GM23248 (cell line): ENCODE measurements around the gene LDLRAD3. TPM values are rescaled to one million over a fixed set of nuclear protein-coding genes. Genes with fewer than 3 reads are reported as not detected.

Source experiments
- DNase-seq: peaks from one replicate; pipeline ENCODE4 v3.0.0-alpha.2; 2015
- H2AFZ ChIP-seq: fragments of 200-600 bp; sonication (generic); 2 replicates; pipeline ENCODE4 v1.6.1; 2016; ENCODE audit warnings: antibody characterized with exemption
- H3F3A ChIP-seq: fragments of 200-600 bp; sonication (generic); 2 replicates; pipeline ENCODE4 v1.6.1; 2016; ENCODE audit warnings: mild to moderate bottlenecking, antibody characterized with exemption, mixed run types; ENCODE audit not compliant: insufficient read depth
- H3K27ac ChIP-seq: fragments of 200-600 bp; sonication (generic); 2 replicates; pipeline ENCODE4 v1.5.1; 2016; ENCODE audit warnings: mild to moderate bottlenecking
- H3K27me3 ChIP-seq: fragments of 200-600 bp; sonication (generic); replicated peaks from 2 replicates; pipeline ENCODE4 v1.6.1; 2016; ENCODE audit warnings: mild to moderate bottlenecking; ENCODE audit not compliant: insufficient read depth
- H3K36me3 ChIP-seq: fragments of 200-600 bp; sonication (generic); 2 replicates; pipeline ENCODE4 v1.6.1; 2016; ENCODE audit warnings: low read depth, mild to moderate bottlenecking
- H3K4me1 ChIP-seq: fragments of 200-600 bp; sonication (generic); 2 replicates; pipeline ENCODE4 v1.6.1; 2016; ENCODE audit warnings: mild to moderate bottlenecking; ENCODE audit not compliant: insufficient read depth
- H3K4me2 ChIP-seq: fragments of 200-600 bp; sonication (generic); one replicate; pipeline ENCODE4 v1.6.1; 2016; ENCODE audit warnings: mild to moderate bottlenecking; ENCODE audit not compliant: unreplicated experiment
- H3K4me3 ChIP-seq: fragments of 200-600 bp; sonication (generic); 2 replicates; pipeline ENCODE4 v1.5.1; 2016; ENCODE audit warnings: mild to moderate bottlenecking
- H3K79me2 ChIP-seq: fragments of 200-600 bp; sonication (generic); 2 replicates; pipeline ENCODE4 v1.6.1; 2016; ENCODE audit warnings: mild to moderate bottlenecking; ENCODE audit not compliant: insufficient read depth
- H3K9ac ChIP-seq: fragments of 200-600 bp; sonication (generic); 2 replicates; pipeline ENCODE4 v1.6.1; 2016; ENCODE audit warnings: mild to moderate bottlenecking
- H3K9me2 ChIP-seq: fragments of 200-600 bp; sonication (generic); 2 replicates; pipeline ENCODE4 v1.6.1; 2016; ENCODE audit warnings: mixed run types, mild to moderate bottlenecking, moderate library complexity; ENCODE audit not compliant: insufficient read depth
- H3K9me3 ChIP-seq: fragments of 200-600 bp; sonication (generic); one replicate; pipeline ENCODE4 v1.6.1; 2017; ENCODE audit warnings: low read depth
- H4K20me1 ChIP-seq: fragments of 200-600 bp; sonication (generic); 2 replicates; pipeline ENCODE4 v1.6.0; 2016; ENCODE audit not compliant: insufficient read depth
- EZH2 ChIP-seq: fragments of 200-600 bp; sonication (generic); IDR thresholded peaks from 2 replicates; pipeline ENCODE4 v1.6.1; 2018; ENCODE audit warnings: antibody characterized with exemption, mild to moderate bottlenecking; ENCODE audit not compliant: insufficient read depth, poor library complexity, severe bottlenecking
- EZH2phosphoT487 ChIP-seq: fragments of 200-600 bp; sonication (generic); IDR thresholded peaks from 2 replicates; pipeline ENCODE4 v1.6.1; 2018; ENCODE audit warnings: antibody characterized with exemption, moderate library complexity, mild to moderate bottlenecking, low read depth; ENCODE audit not compliant: insufficient read depth
- WGBS, 2 experiments: methylation state at CpG; one replicate each; pipeline ENCODE4 v1.1.6; 2015 to 2017; ENCODE audit warnings: low lambda C conversion rate in 2 of 2, low coverage in 1 of 2; ENCODE audit errors: missing lambda C conversion rate in 2 of 2; 5-methylcytosine and 5-hydroxymethylcytosine counted together
- in situ Hi-C: fragments of 300-500 bp; cut with MboI; formaldehyde crosslinking; loops from 2 replicates; pipeline ENCODE4 v1.15.0; 2020
- polyA plus RNA-seq: library from polyadenylated mRNA; unstranded; fragments of >200 nt; fragmentation: Nextera tagmentation; extraction: Ambion mirVana; gene quantifications from 2 replicates; pipeline ENCODE4 v1.2.1, GENCODE V29; 2016
- total RNA-seq: library from RNA; depleted of rRNA; stranded (reverse); fragments of >200 nt; shearing (Covaris generic); gene quantifications from 2 replicates; pipeline ENCODE4 v1.2.3, GENCODE V29; 2014

Gene LDLRAD3
- total and polyA plus RNA-seq, 2 experiments from 2014 or later = 6.2 to 6.6 TPM

DNA sequence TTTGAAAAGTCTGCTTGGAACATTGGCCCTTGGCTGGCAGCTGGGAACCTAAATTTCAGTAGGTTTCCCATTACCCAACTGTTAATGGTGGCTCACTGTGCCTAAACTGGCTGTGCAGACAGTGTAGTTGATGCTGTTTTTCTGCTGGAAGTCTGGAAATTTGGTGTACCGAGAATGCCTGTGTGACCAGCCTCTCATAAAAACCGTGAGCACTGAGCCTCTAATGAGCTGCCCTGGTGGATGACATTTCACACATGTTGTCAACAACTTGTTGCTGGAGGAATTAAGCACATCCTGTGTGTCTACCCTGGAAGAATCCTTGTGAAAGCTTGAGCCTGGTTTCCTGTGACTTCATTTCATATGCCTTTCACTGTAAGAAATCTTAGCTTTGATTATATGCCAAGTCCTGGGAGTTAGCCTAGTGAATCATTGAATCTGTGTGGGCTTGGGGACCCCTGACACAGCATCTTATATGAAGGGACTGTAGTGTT, 131.1 kb downstream of the LDLRAD3 start:
- peak overlapping the region; percentile 40 for H3K27ac ChIP-seq
- 0 to 7% methylated on average over 2 of the region's 2 CpGs for WGBS, 2 experiments
- in situ Hi-C loops = no loop called here
- H3K36me3 ChIP-seq = no peaks in the 10 kb centered on the region
- H3K4me3 ChIP-seq = no peak overlapping the region
- H3F3A ChIP-seq = peaks cover 31% of the 10 kb centered on the region
- H2AFZ ChIP-seq = no peak overlapping the region
- H3K9me3 ChIP-seq = no peaks in the 10 kb centered on the region
- H4K20me1 ChIP-seq = no peaks in the 10 kb centered on the region
- no peaks in the 10 kb centered on the region for H3K79me2 ChIP-seq
- TF ChIP-seq EZH2phosphoT487 (no peak), EZH2 (no peak)
- H3K9me2 ChIP-seq = no peaks in the 10 kb centered on the region
- H3K27me3 ChIP-seq = no peaks in the 10 kb centered on the region
- no peak overlapping the region for H3K9ac ChIP-seq
- H3K4me1 ChIP-seq = peaks cover 25% of the 10 kb centered on the region
- DNase-seq = peak; percentile 82
- H3K4me2 ChIP-seq = peak overlapping the region; percentile 50

DNA sequence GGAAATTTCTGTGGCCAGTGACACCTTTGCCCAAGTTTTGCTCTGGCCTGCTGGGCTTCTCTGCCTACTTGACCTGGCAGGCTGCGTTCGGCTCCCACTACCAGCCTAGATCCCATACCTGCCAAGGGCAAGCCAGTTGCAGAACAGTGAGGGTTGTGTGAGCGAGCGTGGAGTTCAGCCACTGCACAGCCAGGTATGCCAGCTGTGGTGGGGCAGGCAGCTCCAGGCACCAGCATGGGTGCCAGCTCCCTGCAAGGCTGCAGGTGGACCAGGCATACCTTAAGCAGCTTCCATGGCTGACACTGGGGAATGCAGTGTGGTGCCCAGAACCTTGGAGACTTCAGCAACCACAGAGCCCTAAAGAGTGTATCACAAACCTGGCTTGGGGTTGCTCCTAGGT, 133.5 kb downstream of the LDLRAD3 start:
- H3K4me2 ChIP-seq = no peak overlapping the region

DNA sequence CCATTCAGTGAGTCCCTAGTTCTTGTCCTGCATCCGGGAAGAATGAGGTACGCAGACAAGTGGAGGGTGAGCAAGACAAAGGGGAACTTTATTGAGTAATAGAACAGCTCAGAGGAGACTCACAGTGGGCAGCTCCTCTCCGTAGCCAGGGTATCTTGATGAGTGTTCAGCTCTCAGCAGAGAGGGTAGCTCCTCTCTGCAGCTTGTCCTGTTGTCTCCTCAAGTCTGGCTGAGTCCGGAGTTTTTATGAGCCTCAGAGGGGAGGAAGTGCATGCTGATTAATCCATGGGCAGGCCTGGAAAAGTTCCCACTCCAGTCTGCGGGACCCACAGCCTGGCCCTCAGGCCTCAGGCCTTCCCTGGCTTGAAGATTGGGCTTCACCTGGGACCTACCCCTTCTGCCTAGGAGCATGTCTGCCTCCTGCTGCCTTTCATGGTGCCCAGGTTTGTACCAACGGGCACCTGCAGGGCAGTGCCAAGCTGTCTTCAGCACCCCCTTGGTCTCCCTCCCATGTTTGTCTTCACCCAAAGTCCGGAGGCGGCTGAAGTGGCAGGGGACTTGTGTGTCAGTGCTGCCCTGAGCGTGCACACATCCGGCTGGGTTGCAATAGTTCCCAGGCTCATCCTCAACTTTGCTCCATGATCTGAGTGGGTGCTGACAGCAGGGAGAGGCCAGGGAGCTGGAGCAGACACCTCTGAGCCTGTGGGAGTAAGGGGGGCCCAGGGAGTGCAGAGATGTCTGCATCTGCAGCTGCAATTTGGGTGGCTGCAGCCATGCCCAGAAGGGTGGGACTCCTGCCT, 134.2 kb downstream of the LDLRAD3 start:
- no peak overlapping the region for H2AFZ ChIP-seq
- DNase-seq = peak; percentile 35
- H3K9ac ChIP-seq = no peak overlapping the region
- H3K36me3 ChIP-seq = no peaks in the 10 kb centered on the region
- no peaks in the 10 kb centered on the region for H4K20me1 ChIP-seq
- H3K4me1 ChIP-seq = peaks cover 24% of the 10 kb centered on the region
- H3K4me3 ChIP-seq = no peak overlapping the region
- 74 to 78% methylated on average over 10 of the region's 10 CpGs for WGBS, 2 experiments
- no peaks in the 10 kb centered on the region for H3K27me3 ChIP-seq
- no peak overlapping the region for H3K4me2 ChIP-seq
- in situ Hi-C loops = no loop called here
- H3K9me3 ChIP-seq = no peaks in the 10 kb centered on the region
- no peak overlapping the region for H3K27ac ChIP-seq
- no peak for TF ChIP-seq EZH2
- TF ChIP-seq EZH2phosphoT487 = no peak
- H3K9me2 ChIP-seq = no peaks in the 10 kb centered on the region
- H3F3A ChIP-seq = peaks cover 31% of the 10 kb centered on the region
- no peaks in the 10 kb centered on the region for H3K79me2 ChIP-seq

More for the DNA sequence above, 133.5 kb downstream of the LDLRAD3 start:
- Histone ChIP-seq H3K9me2 (no peaks in the 10 kb centered on the region), H3K27ac (no peak overlapping the region), H3K9ac (no peak overlapping the region), H3K9me3 (no peaks in the 10 kb centered on the region), H2AFZ (no peak overlapping the region), H3K4me1 (peaks cover 25% of the 10 kb centered on the region), H3K4me3 (no peak overlapping the region), H3K27me3 (no peaks in the 10 kb centered on the region), H3K36me3 (no peaks in the 10 kb centered on the region), H3K79me2 (no peaks in the 10 kb centered on the region), H3F3A (peaks cover 31% of the 10 kb centered on the region), H4K20me1 (no peaks in the 10 kb centered on the region)
- 94% methylated on average over 4 of the region's 4 CpGs for WGBS, 2 experiments
- TF ChIP-seq EZH2phosphoT487 (no peak), EZH2 (no peak)
- in situ Hi-C loops = no loop called here
- DNase-seq = no peak

DNA sequence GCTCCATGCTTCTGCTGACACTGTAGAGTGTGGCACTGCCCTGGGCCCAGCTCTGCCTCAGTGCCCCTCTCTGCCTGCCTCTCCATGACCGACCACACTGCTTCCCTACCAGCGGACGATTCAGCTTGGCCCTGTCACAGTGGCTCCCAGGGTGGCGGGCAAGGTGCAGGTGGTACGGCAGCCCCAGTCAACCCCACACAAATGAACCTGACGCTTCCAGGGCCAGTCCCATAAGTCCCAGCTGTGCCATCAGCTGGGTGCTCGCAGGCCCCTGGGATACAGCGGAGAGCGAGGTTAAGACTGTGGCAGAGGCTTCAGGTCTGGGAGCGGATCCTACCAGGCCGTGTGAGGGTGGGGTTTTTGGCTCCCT, 134.8 kb downstream of the LDLRAD3 start:
- DNase-seq = no peak
- H3F3A ChIP-seq = peaks cover 30% of the 10 kb centered on the region
- no peak overlapping the region for H3K9ac ChIP-seq
- no peaks in the 10 kb centered on the region for H3K79me2 ChIP-seq
- TF ChIP-seq EZH2 (no peak), EZH2phosphoT487 (no peak)
- H3K4me1 ChIP-seq = peaks cover 18% of the 10 kb centered on the region
- WGBS, 2 experiments = 96% methylated on average over 11 of the region's 11 CpGs
- H3K36me3 ChIP-seq = no peaks in the 10 kb centered on the region
- no peak overlapping the region for H3K4me3 ChIP-seq
- H2AFZ ChIP-seq = no peak overlapping the region
- H3K9me3 ChIP-seq = no peaks in the 10 kb centered on the region
- no peaks in the 10 kb centered on the region for H3K27me3 ChIP-seq
- no peak overlapping the region for H3K27ac ChIP-seq
- no peak overlapping the region for H3K4me2 ChIP-seq
- H3K9me2 ChIP-seq = no peaks in the 10 kb centered on the region
- in situ Hi-C loops = no loop called here
- H4K20me1 ChIP-seq = no peaks in the 10 kb centered on the region
